GM23338 (cell line): Measurements from ENCODE around the gene PSMB2. TPM values are rescaled to one million over a fixed set of nuclear protein-coding genes. Genes with fewer than 3 reads are reported as not detected.

ENCODE experiments used
- ATAC-seq: fragments of 200-7000 bp; cut with Tn5 transposase; 3 replicates; pipeline ENCODE4 v1.9.1; 2020
- DNase-seq: peaks from one replicate; pipeline ENCODE4 v3.0.0-alpha.2; 2015; ENCODE audit warnings: low spot score
- H2AFZ ChIP-seq: fragments of 200-600 bp; sonication (generic); 2 replicates; pipeline ENCODE4 v1.8.0; 2016; ENCODE audit warnings: antibody characterized with exemption, mild to moderate bottlenecking, moderate library complexity
- H3F3A ChIP-seq: fragments of 200-600 bp; sonication (generic); replicated peaks from 2 replicates; pipeline ENCODE4 v1.8.0; 2017; ENCODE audit warnings: antibody characterized with exemption, mixed run types, low read depth
- H3K27ac ChIP-seq: fragments of 200-600 bp; sonication (generic); 2 replicates; pipeline ENCODE4 v1.6.1; 2016; ENCODE audit warnings: low read depth
- H3K27me3 ChIP-seq: fragments of 200-600 bp; sonication (generic); 2 replicates; pipeline ENCODE4 v1.8.0; 2016; ENCODE audit warnings: mild to moderate bottlenecking, mixed run types, moderate library complexity; ENCODE audit not compliant: insufficient read depth
- H3K36me3 ChIP-seq: fragments of 200-600 bp; sonication (generic); 2 replicates; pipeline ENCODE4 v1.8.0; 2016; ENCODE audit warnings: mild to moderate bottlenecking; ENCODE audit not compliant: insufficient read depth
- H3K4me1 ChIP-seq: fragments of 200-600 bp; sonication (generic); 2 replicates; pipeline ENCODE4 v1.8.0; 2016; ENCODE audit warnings: mild to moderate bottlenecking, moderate library complexity; ENCODE audit not compliant: insufficient read depth
- H3K4me2 ChIP-seq: fragments of 200-600 bp; sonication (generic); 2 replicates; pipeline ENCODE4 v1.7.1; 2017; ENCODE audit warnings: mixed run types
- H3K4me3 ChIP-seq: fragments of 200-600 bp; sonication (generic); 2 replicates; pipeline ENCODE4 v1.6.1; 2016; ENCODE audit warnings: mixed run types
- H3K79me2 ChIP-seq: fragments of 200-600 bp; sonication (generic); replicated peaks from 2 replicates; pipeline ENCODE4 v1.8.0; 2017; ENCODE audit warnings: mild to moderate bottlenecking; ENCODE audit not compliant: insufficient read depth
- H3K9me2 ChIP-seq: fragments of 200-600 bp; sonication (generic); 2 replicates; pipeline ENCODE4 v1.8.0; 2017; ENCODE audit not compliant: insufficient read depth
- H4K20me1 ChIP-seq: fragments of 200-600 bp; sonication (generic); replicated peaks from 2 replicates; pipeline ENCODE4 v1.8.0; 2017; ENCODE audit warnings: mild to moderate bottlenecking; ENCODE audit not compliant: insufficient read depth
- H3K27ac Mint-ChIP-seq: 2 replicates; pipeline ENCODE4 v1.8.0; 2020; ENCODE audit warnings: inconsistent platforms, mild to moderate bottlenecking, moderate library complexity, mixed read lengths
- H3K27me3 Mint-ChIP-seq: 3 replicates; pipeline ENCODE4 v1.8.0; 2022; ENCODE audit warnings: low read depth, mild to moderate bottlenecking, moderate library complexity, mixed read lengths, inconsistent platforms; ENCODE audit not compliant: insufficient read depth, poor library complexity
- H3K36me3 Mint-ChIP-seq: 3 replicates; pipeline ENCODE4 v1.8.0; 2021; ENCODE audit warnings: low read depth, mild to moderate bottlenecking, inconsistent platforms, moderate library complexity, mixed read lengths
- H3K4me1 Mint-ChIP-seq: 3 replicates; pipeline ENCODE4 v1.8.0; 2020; ENCODE audit warnings: mild to moderate bottlenecking, inconsistent platforms, mixed read lengths
- H3K4me3 Mint-ChIP-seq: 3 replicates; pipeline ENCODE4 v1.8.0; 2021; ENCODE audit warnings: moderate library complexity, mild to moderate bottlenecking, inconsistent platforms, mixed read lengths
- H3K9me3 Mint-ChIP-seq: 3 replicates; pipeline ENCODE4 v1.8.0; 2020; ENCODE audit warnings: moderate library complexity, mild to moderate bottlenecking, inconsistent platforms, mixed read lengths
- EZH2 ChIP-seq: fragments of 200-600 bp; sonication (generic); IDR thresholded peaks from one replicate; pipeline ENCODE4 v1.8.0; 2017; ENCODE audit warnings: antibody characterized with exemption, mild to moderate bottlenecking, low read depth; ENCODE audit not compliant: unreplicated experiment
- EZH2phosphoT487 ChIP-seq: fragments of 200-600 bp; sonication (generic); IDR thresholded peaks from one replicate; pipeline ENCODE4 v1.8.1; 2018; ENCODE audit warnings: antibody characterized with exemption; ENCODE audit not compliant: unreplicated experiment
- JUNB ChIP-seq: IDR thresholded peaks from one replicate; pipeline ENCODE4 v1.6.1; 2016; ENCODE audit warnings: antibody characterized with exemption; ENCODE audit not compliant: unreplicated experiment
- POLR2AphosphoS5 ChIP-seq: IDR thresholded peaks from 2 replicates; pipeline ENCODE4 v1.6.1; 2016; ENCODE audit warnings: antibody characterized with exemption, low read depth
- ZNF114 ChIP-seq: fragments of 250-450 bp; sonication (Bioruptor Pico); IDR thresholded peaks from 2 replicates; pipeline ENCODE4 v1.5.0; 2020; ENCODE audit warnings: mild to moderate bottlenecking, moderate library complexity
- ZNF331 ChIP-seq: fragments of 250-450 bp; sonication (Bioruptor Pico); IDR thresholded peaks from 2 replicates; pipeline ENCODE4 v1.5.0; 2020; ENCODE audit warnings: low read depth, mild to moderate bottlenecking, moderate library complexity
- polyA plus RNA-seq: library from polyadenylated mRNA; unstranded; fragments of >200 nt; fragmentation: Nextera tagmentation; extraction: Ambion mirVana; gene quantifications from 2 replicates; pipeline ENCODE4 v1.2.1, GENCODE V29; 2016
- total RNA-seq: library from RNA; depleted of rRNA; stranded (reverse); fragments of >200 nt; shearing (Covaris generic); gene quantifications from 2 replicates; pipeline ENCODE4 v1.2.3, GENCODE V29; 2014
- TF ChIP-seq, protein P1 (sequence below): IDR thresholded peaks from 2 replicates; pipeline ENCODE4 v1.6.1; 2016; ENCODE audit warnings: antibody characterized with exemption
- TF ChIP-seq, protein P2 (sequence below), 2 experiments: fragments of 200-600 bp in 1 of 2; sonication (generic) in 1 of 2; conservative IDR thresholded peaks; 2 replicates each; pipeline versions ENCODE4 v1.5.1 to v1.6.1; 2016 to 2017; ENCODE audit warnings: antibody characterized with exemption in 2 of 2, low read depth in 2 of 2, mild to moderate bottlenecking in 2 of 2, moderate library complexity in 1 of 2
- TF ChIP-seq, protein P3 (sequence below): IDR thresholded peaks from one replicate; pipeline ENCODE4 v1.6.1; 2018; ENCODE audit warnings: antibody characterized with exemption; ENCODE audit not compliant: unreplicated experiment

PSMB2 gene
- total and polyA plus RNA-seq, 2 experiments from 2014 or later, result 68.2 to 147 TPM

DNA sequence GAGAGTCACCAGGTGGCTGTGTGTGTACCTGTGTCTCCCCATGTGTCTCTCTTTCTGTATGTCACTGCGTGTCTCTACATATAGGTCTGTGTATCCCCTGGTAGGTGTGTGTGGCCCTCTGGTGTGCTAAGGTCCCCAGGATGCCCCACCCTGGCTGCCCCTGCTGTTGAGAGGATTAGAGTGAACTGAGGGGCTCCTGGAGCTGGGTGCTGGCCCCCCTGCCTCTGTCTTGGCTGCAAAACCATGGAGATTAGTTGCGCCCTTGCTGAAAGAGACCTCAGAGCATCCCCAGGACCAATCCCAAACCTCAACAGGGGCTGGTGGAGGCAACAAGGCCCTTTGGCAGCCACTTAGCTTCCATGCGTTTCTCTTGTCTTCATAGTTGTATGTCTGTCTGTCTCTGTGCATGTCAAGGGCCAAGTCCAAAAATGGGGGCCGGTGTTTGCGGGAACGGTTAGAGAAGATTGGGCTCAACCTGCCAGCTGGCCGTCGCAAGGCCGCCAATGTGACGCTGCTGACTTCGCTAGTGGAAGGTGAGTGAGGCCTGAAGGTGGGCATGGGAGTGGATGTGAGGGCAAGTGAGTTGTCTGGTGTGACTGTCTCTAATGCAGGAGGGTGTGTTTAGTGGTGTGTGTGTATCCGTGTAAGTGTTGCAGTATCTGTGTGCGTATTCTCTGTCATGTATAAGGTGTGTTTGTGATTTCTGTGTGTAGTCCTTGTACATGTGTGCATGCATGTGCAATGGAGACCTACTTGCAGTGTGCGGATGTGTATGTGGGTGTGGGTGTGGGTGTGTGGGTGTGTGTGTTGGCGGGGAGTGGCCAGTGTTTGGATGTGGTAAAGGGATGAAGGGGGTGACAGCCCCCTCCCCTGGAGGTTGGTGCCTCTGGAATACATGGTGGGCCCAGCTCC lies 51.6 kb downstream of the PSMB2 start:
- Mint-ChIP-seq H3K4me3 (no peak overlapping the region; the same call in 2 of the 3 replicates), H3K27me3 (peaks cover 8% of the 10 kb centered on the region), H3K4me1 (peaks cover 7% of the 10 kb centered on the region; the same call in 2 of the 3 replicates), H3K9me3 (0 out of 3 replicates have a peak, but pooled peaks cover 2% of the 10 kb centered on the region), H3K27ac (no peak overlapping the region), H3K36me3 (no peaks in the 10 kb centered on the region)
- Histone ChIP-seq H3K79me2 (no peaks in the 10 kb centered on the region), H3K36me3 (no peaks in the 10 kb centered on the region), H3K27ac (no peak overlapping the region), H3K27me3 (no peaks in the 10 kb centered on the region), H3K4me1 (no peaks in the 10 kb centered on the region), H3K4me3 (no peak overlapping the region), H3K9me2 (no peaks in the 10 kb centered on the region), H4K20me1 (no peaks in the 10 kb centered on the region; the same call in 1 of the 2 replicates), H3K4me2 (no peak overlapping the region), H2AFZ (no peak overlapping the region), H3F3A (no peaks in the 10 kb centered on the region)
- TF ChIP-seq ZNF114 (CRISPR knock-in tag) (no peak), ZNF331 (CRISPR knock-in tag) (no peak)
- DNase-seq, result no peak
- ATAC-seq, result no peak

DNA sequence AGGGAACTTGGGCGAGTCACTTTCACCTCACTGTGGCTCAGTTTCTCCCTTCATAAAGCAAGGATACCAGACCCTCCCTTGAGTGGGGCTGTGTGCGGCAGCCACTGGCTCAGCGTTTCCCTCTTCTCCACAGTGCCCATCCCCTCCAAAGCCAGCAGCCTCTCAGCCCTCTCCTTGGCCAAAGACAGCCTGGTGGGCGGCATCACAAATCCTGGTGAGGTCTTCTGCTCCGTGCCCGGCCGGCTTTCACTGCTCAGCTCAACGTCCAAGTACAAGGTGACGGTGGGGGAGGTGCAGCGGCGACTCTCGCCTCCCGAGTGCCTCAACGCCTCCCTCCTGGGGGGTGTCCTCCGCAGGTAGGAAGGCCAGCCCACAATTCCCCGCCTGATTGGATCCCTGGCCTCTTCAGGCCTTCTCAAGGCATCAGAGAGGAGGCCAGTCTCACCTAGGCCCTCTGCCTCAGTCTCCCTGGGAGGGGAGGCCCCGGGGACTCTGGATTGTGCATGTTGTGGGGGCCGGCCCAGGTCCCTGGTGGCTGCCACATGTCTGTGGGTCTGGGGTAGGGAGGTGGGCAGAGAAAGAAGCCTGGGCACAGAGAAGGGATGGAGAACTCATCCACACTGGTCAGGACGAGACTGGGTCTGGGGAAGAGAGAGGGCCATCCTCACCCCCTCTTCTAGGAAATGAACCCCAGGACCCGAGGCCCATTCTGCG lies 53.0 kb downstream of the PSMB2 start:
- Histone ChIP-seq H3K27ac (no peak overlapping the region), H3K4me3 (no peak overlapping the region), H3K27me3 (no peaks in the 10 kb centered on the region), H3K4me2 (no peak overlapping the region), H3F3A (no peaks in the 10 kb centered on the region), H3K9me2 (no peaks in the 10 kb centered on the region), H2AFZ (no peak overlapping the region), H3K36me3 (no peaks in the 10 kb centered on the region), H3K4me1 (no peaks in the 10 kb centered on the region), H3K79me2 (no peaks in the 10 kb centered on the region), H4K20me1 (no peaks in the 10 kb centered on the region)
- no peaks in the 10 kb centered on the region for H3K36me3 Mint-ChIP-seq
- peaks cover 7% of the 10 kb centered on the region; the same call in 2 of the 3 replicates for H3K4me1 Mint-ChIP-seq
- DNase-seq, result no peak
- TF ChIP-seq EZH2 (no peak), ZNF114 (CRISPR knock-in tag) (no peak)
- peak; percentile 57 for ATAC-seq
- H3K9me3 Mint-ChIP-seq, result 0 out of 3 replicates have a peak, but pooled peaks cover 2% of the 10 kb centered on the region
- no peak overlapping the region for H3K27ac Mint-ChIP-seq
- H3K4me3 Mint-ChIP-seq, result no peak overlapping the region
- peaks cover 8% of the 10 kb centered on the region for H3K27me3 Mint-ChIP-seq

DNA sequence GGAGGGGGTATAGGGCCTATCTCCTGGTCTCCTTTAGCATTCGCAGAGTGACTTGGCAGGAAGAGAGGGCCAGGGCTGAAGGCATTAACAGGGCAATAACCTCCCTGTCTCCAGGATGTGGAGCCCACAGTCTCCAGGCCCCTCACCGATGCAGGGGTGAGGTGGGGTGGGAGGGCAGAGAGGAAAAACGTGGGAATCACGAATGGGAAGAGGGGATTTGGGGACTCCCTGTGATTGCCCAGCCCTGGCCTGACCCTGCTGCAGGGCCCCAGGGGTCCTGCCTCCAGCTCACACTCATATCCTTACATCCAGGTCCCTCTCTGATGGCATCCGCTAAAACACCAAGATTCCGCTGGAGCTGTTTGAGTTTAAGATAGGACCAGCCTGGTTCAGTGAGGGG lies 53.6 kb downstream of the PSMB2 start:
- H3K36me3 Mint-ChIP-seq, result no peaks in the 10 kb centered on the region
- TF ChIP-seq ZNF114 (CRISPR knock-in tag) (no peak), POLR2AphosphoS5 (no peak), EZH2phosphoT487 (no peak), JUNB (no peak)
- TF ChIP-seq, protein P1, sequence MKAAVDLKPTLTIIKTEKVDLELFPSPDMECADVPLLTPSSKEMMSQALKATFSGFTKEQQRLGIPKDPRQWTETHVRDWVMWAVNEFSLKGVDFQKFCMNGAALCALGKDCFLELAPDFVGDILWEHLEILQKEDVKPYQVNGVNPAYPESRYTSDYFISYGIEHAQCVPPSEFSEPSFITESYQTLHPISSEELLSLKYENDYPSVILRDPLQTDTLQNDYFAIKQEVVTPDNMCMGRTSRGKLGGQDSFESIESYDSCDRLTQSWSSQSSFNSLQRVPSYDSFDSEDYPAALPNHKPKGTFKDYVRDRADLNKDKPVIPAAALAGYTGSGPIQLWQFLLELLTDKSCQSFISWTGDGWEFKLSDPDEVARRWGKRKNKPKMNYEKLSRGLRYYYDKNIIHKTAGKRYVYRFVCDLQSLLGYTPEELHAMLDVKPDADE, result no peak
- TF ChIP-seq, protein P2, sequence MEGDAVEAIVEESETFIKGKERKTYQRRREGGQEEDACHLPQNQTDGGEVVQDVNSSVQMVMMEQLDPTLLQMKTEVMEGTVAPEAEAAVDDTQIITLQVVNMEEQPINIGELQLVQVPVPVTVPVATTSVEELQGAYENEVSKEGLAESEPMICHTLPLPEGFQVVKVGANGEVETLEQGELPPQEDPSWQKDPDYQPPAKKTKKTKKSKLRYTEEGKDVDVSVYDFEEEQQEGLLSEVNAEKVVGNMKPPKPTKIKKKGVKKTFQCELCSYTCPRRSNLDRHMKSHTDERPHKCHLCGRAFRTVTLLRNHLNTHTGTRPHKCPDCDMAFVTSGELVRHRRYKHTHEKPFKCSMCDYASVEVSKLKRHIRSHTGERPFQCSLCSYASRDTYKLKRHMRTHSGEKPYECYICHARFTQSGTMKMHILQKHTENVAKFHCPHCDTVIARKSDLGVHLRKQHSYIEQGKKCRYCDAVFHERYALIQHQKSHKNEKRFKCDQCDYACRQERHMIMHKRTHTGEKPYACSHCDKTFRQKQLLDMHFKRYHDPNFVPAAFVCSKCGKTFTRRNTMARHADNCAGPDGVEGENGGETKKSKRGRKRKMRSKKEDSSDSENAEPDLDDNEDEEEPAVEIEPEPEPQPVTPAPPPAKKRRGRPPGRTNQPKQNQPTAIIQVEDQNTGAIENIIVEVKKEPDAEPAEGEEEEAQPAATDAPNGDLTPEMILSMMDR (conservative IDR thresholded peaks at IDR 0.05; ENCODE audit: low read depth in 2 of 2), result no peak
- TF ChIP-seq, protein P3, sequence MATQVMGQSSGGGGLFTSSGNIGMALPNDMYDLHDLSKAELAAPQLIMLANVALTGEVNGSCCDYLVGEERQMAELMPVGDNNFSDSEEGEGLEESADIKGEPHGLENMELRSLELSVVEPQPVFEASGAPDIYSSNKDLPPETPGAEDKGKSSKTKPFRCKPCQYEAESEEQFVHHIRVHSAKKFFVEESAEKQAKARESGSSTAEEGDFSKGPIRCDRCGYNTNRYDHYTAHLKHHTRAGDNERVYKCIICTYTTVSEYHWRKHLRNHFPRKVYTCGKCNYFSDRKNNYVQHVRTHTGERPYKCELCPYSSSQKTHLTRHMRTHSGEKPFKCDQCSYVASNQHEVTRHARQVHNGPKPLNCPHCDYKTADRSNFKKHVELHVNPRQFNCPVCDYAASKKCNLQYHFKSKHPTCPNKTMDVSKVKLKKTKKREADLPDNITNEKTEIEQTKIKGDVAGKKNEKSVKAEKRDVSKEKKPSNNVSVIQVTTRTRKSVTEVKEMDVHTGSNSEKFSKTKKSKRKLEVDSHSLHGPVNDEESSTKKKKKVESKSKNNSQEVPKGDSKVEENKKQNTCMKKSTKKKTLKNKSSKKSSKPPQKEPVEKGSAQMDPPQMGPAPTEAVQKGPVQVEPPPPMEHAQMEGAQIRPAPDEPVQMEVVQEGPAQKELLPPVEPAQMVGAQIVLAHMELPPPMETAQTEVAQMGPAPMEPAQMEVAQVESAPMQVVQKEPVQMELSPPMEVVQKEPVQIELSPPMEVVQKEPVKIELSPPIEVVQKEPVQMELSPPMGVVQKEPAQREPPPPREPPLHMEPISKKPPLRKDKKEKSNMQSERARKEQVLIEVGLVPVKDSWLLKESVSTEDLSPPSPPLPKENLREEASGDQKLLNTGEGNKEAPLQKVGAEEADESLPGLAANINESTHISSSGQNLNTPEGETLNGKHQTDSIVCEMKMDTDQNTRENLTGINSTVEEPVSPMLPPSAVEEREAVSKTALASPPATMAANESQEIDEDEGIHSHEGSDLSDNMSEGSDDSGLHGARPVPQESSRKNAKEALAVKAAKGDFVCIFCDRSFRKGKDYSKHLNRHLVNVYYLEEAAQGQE, result no peak

More for the DNA sequence above, 53.6 kb downstream of the PSMB2 start:
- H3K27ac ChIP-seq, result no peak overlapping the region
- H3K27me3 ChIP-seq, result no peaks in the 10 kb centered on the region
- H3K36me3 ChIP-seq, result no peaks in the 10 kb centered on the region
- DNase-seq (no peak), ATAC-seq (peak; percentile 21)
- H3K27me3 Mint-ChIP-seq, result peaks cover 8% of the 10 kb centered on the region
- no peaks in the 10 kb centered on the region for H4K20me1 ChIP-seq
- H3K79me2 ChIP-seq, result no peaks in the 10 kb centered on the region
- no peaks in the 10 kb centered on the region for H3K4me1 ChIP-seq
- H3K4me1 Mint-ChIP-seq, result peaks cover 7% of the 10 kb centered on the region; the same call in 2 of the 3 replicates
- no peak overlapping the region for H3K27ac Mint-ChIP-seq
- H3K4me3 ChIP-seq, result no peak overlapping the region
- 0 out of 3 replicates have a peak, but pooled peaks cover 2% of the 10 kb centered on the region for H3K9me3 Mint-ChIP-seq
- H3K4me2 ChIP-seq, result no peak overlapping the region
- H2AFZ ChIP-seq, result no peak overlapping the region
- no peaks in the 10 kb centered on the region for H3K9me2 ChIP-seq
- no peak overlapping the region for H3K4me3 Mint-ChIP-seq
- H3F3A ChIP-seq, result no peaks in the 10 kb centered on the region
